GM12878 (cell line): ENCODE measurements around the gene GHRH. TPM values are rescaled to one million over a fixed set of nuclear protein-coding genes. Genes with fewer than 3 reads are reported as not detected.

ENCODE experiments used
- ATAC-seq: fragments of 200-7000 bp; cut with Tn5 transposase; 3 replicates; pipeline ENCODE4 v1.9.1; 2020; ENCODE audit warnings: mild to moderate bottlenecking, moderate library complexity
- BruUV-seq: library from RNA; stranded (reverse); fragments of 400-500 nt; replicated peaks from 2 replicates; lab custom pipeline; 2021; lab: Mats Ljungman, UMichigan
- CTCF ChIA-PET: fragments of 300-600 bp; sonication (Branson Sonifier 250); formaldehyde crosslinking; extraction: SDS; loops from one replicate; lab custom pipeline; 2021; ENCODE audit warnings: inconsistent platforms; lab: Yijun Ruan, JAX
- POLR2A ChIA-PET: fragments of 350-600 bp; formaldehyde crosslinking; extraction: SDS; loops from one replicate; lab custom pipeline; 2021; ENCODE audit warnings: inconsistent platforms; lab: Charles Lee
- RAD21 ChIA-PET: fragments of 300-600 bp; sonication (Branson Sonifier 250); formaldehyde crosslinking; loops from one replicate; lab custom pipeline; 2023; ENCODE audit warnings: antibody characterized with exemption; ENCODE audit not compliant: unreplicated experiment; lab: Charles Lee
- SMC1A ChIA-PET: fragments of 300-600 bp; sonication (Branson Sonifier 250); formaldehyde crosslinking; loops from one replicate; lab custom pipeline; 2023; ENCODE audit not compliant: unreplicated experiment, uncharacterized antibody; lab: Charles Lee
- DNase-seq: peaks from one replicate; pipeline ENCODE4 v3.0.0-alpha.2; 2011; ENCODE audit warnings: low read depth, low spot score
- FAIRE-seq: peaks from 3 replicates; lab custom pipeline; 2011; peaks lifted over from hg19 to GRCh38; lab: Jason Lieb, UNC
- H2AFZ ChIP-seq: 2 replicates; pipeline ENCODE4 v1.6.0; 2011; ENCODE audit warnings: low read depth, low read length, control low read depth; ENCODE audit not compliant: control insufficient read depth
- H3K27ac ChIP-seq: 2 replicates; pipeline ENCODE4 v1.5.1; 2011; ENCODE audit warnings: control low read depth; ENCODE audit not compliant: control insufficient read depth, insufficient read depth
- H3K27me3 ChIP-seq, 2 experiments: replicated peaks in 1 of 2; 2 replicates each; pipeline versions ENCODE4 v1.6.0 to v1.6.1; 2011; ENCODE audit warnings: low read length in 1 of 2; ENCODE audit not compliant: control insufficient read depth in 2 of 2, insufficient read depth in 2 of 2
- H3K36me3 ChIP-seq, 2 experiments: 2 replicates each; pipeline ENCODE4 v1.5.1; 2011; ENCODE audit warnings: low read length in 1 of 2; ENCODE audit not compliant: control insufficient read depth in 2 of 2, insufficient read depth in 2 of 2
- H3K4me1 ChIP-seq: 2 replicates; pipeline ENCODE4 v1.6.1; 2011; ENCODE audit warnings: mild to moderate bottlenecking, low read length, moderate library complexity, mixed read lengths; ENCODE audit not compliant: control insufficient read depth, insufficient read depth
- H3K4me2 ChIP-seq: 2 replicates; pipeline ENCODE4 v1.6.0; 2011; ENCODE audit warnings: control low read depth; ENCODE audit not compliant: control insufficient read depth, insufficient read depth
- H3K4me3 ChIP-seq: fragments of 200-600 bp; sonication (generic); 2 replicates; pipeline ENCODE4 v1.5.1; 2016
- H3K79me2 ChIP-seq: 2 replicates; pipeline ENCODE4 v1.6.0; 2011; ENCODE audit warnings: low read length; ENCODE audit not compliant: control insufficient read depth, insufficient read depth
- H3K9ac ChIP-seq: 2 replicates; pipeline ENCODE4 v1.8.0; 2011; ENCODE audit warnings: low read length, control low read depth, mixed read lengths; ENCODE audit not compliant: control insufficient read depth, insufficient read depth
- H3K9me3 ChIP-seq: replicated peaks from 3 replicates; pipeline ENCODE4 v1.5.1; 2011; ENCODE audit warnings: mild to moderate bottlenecking, low read length; ENCODE audit not compliant: control insufficient read depth, insufficient read depth
- H4K20me1 ChIP-seq: 2 replicates; pipeline ENCODE4 v1.6.0; 2011; ENCODE audit not compliant: control insufficient read depth, insufficient read depth
- ATF2 ChIP-seq: IDR thresholded peaks from 2 replicates; pipeline ENCODE4 v1.6.1; 2012; ENCODE audit warnings: low read length, inconsistent platforms
- BRCA1 ChIP-seq: IDR thresholded peaks from 2 replicates; pipeline ENCODE4 v1.6.1; 2011; ENCODE audit warnings: low read depth, low read length, improper control_type of control experiment
- CBFB ChIP-seq: IDR thresholded peaks from 2 replicates; pipeline ENCODE4 v1.6.1; 2016; ENCODE audit warnings: antibody characterized with exemption, low read depth
- EGR1 ChIP-seq, 2 experiments: IDR thresholded peaks; 1 replicate in 1 of 2; 2 replicates in 1 of 2; pipeline ENCODE4 v1.6.1; 2011 to 2012; ENCODE audit warnings: low read depth in 2 of 2, low read length in 2 of 2, borderline replicate concordance in 1 of 2, mild to moderate bottlenecking in 1 of 2, moderate library complexity in 1 of 2
- GABPA ChIP-seq: IDR thresholded peaks from 2 replicates; pipeline ENCODE4 v1.6.1; 2014; ENCODE audit warnings: antibody characterized with exemption, low read depth, mild to moderate bottlenecking, inconsistent platforms
- HDAC2 ChIP-seq: fragments of 200-600 bp; sonication (generic); IDR thresholded peaks from 2 replicates; pipeline ENCODE4 v1.6.1; 2017
- HDAC6 ChIP-seq: fragments of 200-600 bp; sonication (generic); IDR thresholded peaks from one replicate; pipeline ENCODE4 v1.8.0; 2017; ENCODE audit warnings: antibody characterized with exemption; ENCODE audit not compliant: unreplicated experiment
- IKZF2 ChIP-seq, 2 experiments: fragments of 450-650 bp; IDR thresholded peaks; 2 replicates each; pipeline ENCODE4 v1.6.1; 2017; ENCODE audit warnings: mild to moderate bottlenecking in 2 of 2, moderate library complexity in 2 of 2
- MEF2A ChIP-seq: IDR thresholded peaks from 2 replicates; pipeline ENCODE4 v1.6.1; 2011; ENCODE audit warnings: low read depth, mild to moderate bottlenecking, low read length, moderate library complexity; ENCODE audit not compliant: insufficient read depth
- MLLT1 ChIP-seq: fragments of 450-650 bp; IDR thresholded peaks from 2 replicates; pipeline ENCODE4 v1.6.1; 2016; ENCODE audit warnings: mild to moderate bottlenecking
- MYB ChIP-seq: fragments of 150-350 bp; IDR thresholded peaks from 2 replicates; pipeline ENCODE4 v1.6.1; 2014; ENCODE audit warnings: mild to moderate bottlenecking, low read depth, low read length, borderline replicate concordance
- NFIC ChIP-seq: IDR thresholded peaks from 2 replicates; pipeline ENCODE4 v1.6.1; 2012; ENCODE audit warnings: low read depth, mild to moderate bottlenecking, inconsistent platforms, low read length, moderate library complexity
- NKRF ChIP-seq: fragments of 450-650 bp; conservative IDR thresholded peaks from 2 replicates; pipeline ENCODE4 v1.6.1; 2017; ENCODE audit warnings: mild to moderate bottlenecking, moderate library complexity
- RUNX3 ChIP-seq: IDR thresholded peaks from 2 replicates; pipeline ENCODE4 v1.6.1; 2012; ENCODE audit warnings: low read length, inconsistent platforms
- SIN3A ChIP-seq: IDR thresholded peaks from 2 replicates; pipeline ENCODE4 v1.6.1; 2012; ENCODE audit warnings: low read depth, low read length, improper control_type of control experiment
- SMAD1 ChIP-seq: fragments of 450-650 bp; IDR thresholded peaks from 2 replicates; pipeline ENCODE4 v1.6.1; 2018; ENCODE audit warnings: mild to moderate bottlenecking, low read depth; ENCODE audit not compliant: partially characterized antibody
- SPI1 ChIP-seq: IDR thresholded peaks from 2 replicates; pipeline ENCODE4 v1.6.1; 2011; ENCODE audit warnings: low read depth, mild to moderate bottlenecking, low read length, moderate library complexity, borderline replicate concordance; ENCODE audit not compliant: insufficient read depth
- STAT3 ChIP-seq: IDR thresholded peaks from 2 replicates; pipeline ENCODE4 v1.6.1; 2011; ENCODE audit warnings: low read depth, low read length, improper control_type of control experiment
- TARDBP ChIP-seq: IDR thresholded peaks from 2 replicates; pipeline ENCODE4 v1.6.1; 2016; ENCODE audit warnings: borderline replicate concordance
- YBX1 ChIP-seq: fragments of 450-650 bp; IDR thresholded peaks from 2 replicates; pipeline ENCODE4 v1.6.1; 2016; ENCODE audit warnings: antibody characterized with exemption
- WGBS: methylation state at CpG from one replicate; pipeline ENCODE4 v1.1.6; 2016; ENCODE audit warnings: low lambda C conversion rate; ENCODE audit not compliant: insufficient replicate concordance, insufficient coverage; ENCODE audit errors: missing lambda C conversion rate; 5-methylcytosine and 5-hydroxymethylcytosine counted together
- in situ Hi-C: fragments of 300-500 bp; cut with MboI; formaldehyde crosslinking; loops from 9 replicates; pipeline ENCODE4 v1.14.3; 2018; ENCODE audit warnings: mixed read lengths
- intact Hi-C: fragments of 100-400 bp; cut with micrococcal nuclease; formaldehyde crosslinking; loops from one replicate; pipeline ENCODE4 v1.14.2; 2022; ENCODE audit not compliant: unreplicated experiment
- polyA plus RNA-seq, 11 experiments: library from polyadenylated mRNA; depleted of rRNA in 4 of 11; unstranded in 6 of 11; stranded (reverse) in 5 of 11; fragments of >200 nt; fragmentation: Nextera tagmentation in 4 of 11; fragmentation: Illumina TruSeq in 1 of 11; extraction: Ambion mirVana in 4 of 11; extraction: Trizol in 1 of 11; gene quantifications; 1 replicate in 1 of 11; 2 replicates in 10 of 11; pipeline versions ENCODE4 v1.2.1 to v1.2.3, GENCODE V29; 2011 to 2016; ENCODE audit warnings: inconsistent platforms in 2 of 11, missing spikeins in 2 of 11, low read depth in 1 of 11
- total RNA-seq, 4 experiments: library from RNA; depleted of rRNA in 3 of 4; stranded (reverse); fragments of >200 nt in 3 of 4; fragmentation: Illumina TruSeq in 1 of 4; extraction: Trizol in 1 of 4; gene quantifications; 2 replicates each; pipeline versions ENCODE4 v1.2.1 to v1.2.3, GENCODE V29; 2013 to 2021

The GHRH gene
- total and polyA plus RNA-seq, 10 of the 15 experiments (the other 5 are each of a cell fraction or from before 2014, with no cell fraction given) = not detected

- Histone ChIP-seq H3K9ac (no peak overlapping the region), H3K36me3 (no peaks in the 10 kb centered on the region), H2AFZ (peak overlapping the region; percentile 9), H4K20me1 (no peaks in the 10 kb centered on the region), H3K4me2 (peak overlapping the region; percentile 26), H3K27me3 (no peaks in the 10 kb centered on the region), H3K79me2 (no peaks in the 10 kb centered on the region), H3K4me3 (no peak overlapping the region), H3K4me1 (peaks cover 56% of the 10 kb centered on the region), H3K27ac (peak overlapping the region; percentile 51), H3K9me3 (no peaks in the 10 kb centered on the region)
- FAIRE-seq (peak; percentile 49), DNase-seq (no peak), ATAC-seq (peak; percentile 12)
- 61% methylated on average over 4 of the region's 5 CpGs for WGBS
- in situ Hi-C loops (loop anchor here (5.0 kb wide), 2 partner anchors 107 to 257 kb away; no protein-coding TSS in a partner anchor), intact Hi-C loops (no loop called here)
- no TSS peak for BruUV-seq
- POLR2A ChIA-PET = interaction anchor here (1.2 kb wide), 1 partner anchor 14 kb away, joined by 5 read pairs; the partner anchor contains the start of gene MANBAL
- TF ChIP-seq SPI1 (peak; percentile 79), MEF2A (peak; percentile 60), GABPA (no peak), NFIC (peak; percentile 35), HDAC6 (no peak), MYB (no peak), SMAD1 (no peak), TARDBP (no peak), ATF2 (no peak), NKRF (no peak), EGR1 (IDR thresholded peaks at IDR 0.05; ENCODE audit: borderline replicate concordance in 1 of 2, low read depth in 2 of 2, low read length in 2 of 2) (no peak), MLLT1 (no peak), HDAC2 (no peak), YBX1 (no peak), SIN3A (no peak), RUNX3 (peak; percentile 22; the same call in 1 of the 2 replicates), STAT3 (no peak), IKZF2 (IDR thresholded peaks at IDR 0.05) (0 out of 4 replicates have a peak, but pooled peaks of 1 of the 2 experiments have one; percentile 11), CBFB (no peak), BRCA1 (no peak)
- SMC1A ChIA-PET = interaction anchor here (1.0 to 3.7 kb wide), 4 partner anchors 10 to 259 kb away, joined by 4 to 10 read pairs (median 4); no protein-coding TSS in a partner anchor
- RAD21 ChIA-PET = interaction anchor here (0.6 to 3.3 kb wide), 3 partner anchors 14 to 82 kb away, joined by 4 to 21 read pairs (median 5); partner anchors contain the start of gene MANBAL
- CTCF ChIA-PET = interaction anchor here (1.3 to 4.2 kb wide), 5 partner anchors 11 to 259 kb away, joined by 4 to 32 read pairs (median 8); partner anchors contain the start of gene MANBAL
These were observed 13.4 kb upstream of the GHRH start for GRCh38 chr20:37274851-37275524.
